Liver (tissue), 9 donors: Measurements from ENCODE around the gene GXYLT1. TPM values are rescaled to one million over a fixed set of nuclear protein-coding genes. Genes with fewer than 3 reads are reported as not detected.

ENCODE experiments used
- DNase-seq: peaks from one replicate; pipeline ENCODE4 v3.0.0-alpha.2; 2017; ENCODE audit warnings: low spot score
- H3K27ac ChIP-seq, 2 donors: one replicate each; pipeline ENCODE4 v1.7.0; 2013; ENCODE audit warnings: inconsistent platforms in 2 of 2, low read length in 2 of 2, control low read depth in 1 of 2, low read depth in 1 of 2, mild to moderate bottlenecking in 1 of 2
- H3K27me3 ChIP-seq, 4 donors: one replicate each; pipeline versions ENCODE4 v1.6.1 to v1.7.0; 2013; ENCODE audit warnings: low read length in 3 of 4, inconsistent platforms in 1 of 4, mild to moderate bottlenecking in 1 of 4, moderate library complexity in 1 of 4; ENCODE audit not compliant: control insufficient read depth in 4 of 4, insufficient read depth in 4 of 4
- H3K36me3 ChIP-seq, 4 donors: one replicate each; pipeline versions ENCODE4 v1.6.1 to v1.7.0; 2013; ENCODE audit warnings: low read length in 3 of 4, mild to moderate bottlenecking in 3 of 4, low read depth in 1 of 4, moderate library complexity in 1 of 4; ENCODE audit not compliant: control insufficient read depth in 4 of 4, insufficient read depth in 3 of 4
- H3K4me1 ChIP-seq, 4 donors: one replicate each; pipeline versions ENCODE4 v1.6.1 to v1.7.0; 2013; ENCODE audit warnings: low read length in 3 of 4, mild to moderate bottlenecking in 3 of 4, moderate library complexity in 1 of 4; ENCODE audit not compliant: control insufficient read depth in 4 of 4, insufficient read depth in 4 of 4
- H3K4me3 ChIP-seq, 3 donors: one replicate each; pipeline versions ENCODE4 v1.6.1 to v1.7.0; 2013; ENCODE audit warnings: low read length in 3 of 3, control low read depth in 1 of 3, low read depth in 1 of 3, mild to moderate bottlenecking in 1 of 3
- H3K9ac ChIP-seq, 2 donors: one replicate each; pipeline ENCODE4 v1.7.0; 2013; ENCODE audit warnings: low read length in 2 of 2, mild to moderate bottlenecking in 2 of 2, moderate library complexity in 2 of 2, control low read depth in 1 of 2, low read depth in 1 of 2
- H3K9me3 ChIP-seq, 4 donors: one replicate each; pipeline versions ENCODE4 v1.6.1 to v1.7.0; 2013; ENCODE audit warnings: low read length in 3 of 4; ENCODE audit not compliant: control insufficient read depth in 4 of 4
- EGR1 ChIP-seq, 2 donors: IDR thresholded peaks; 2 replicates each; pipeline ENCODE4 v1.6.1; 2016 to 2018; ENCODE audit warnings: antibody characterized with exemption in 2 of 2, low read depth in 2 of 2
- FOXA1 ChIP-seq: IDR thresholded peaks from 2 replicates; pipeline ENCODE4 v1.6.1; 2016; ENCODE audit warnings: antibody characterized with exemption
- FOXA2 ChIP-seq: IDR thresholded peaks from 2 replicates; pipeline ENCODE4 v1.6.1; 2016; ENCODE audit warnings: antibody characterized with exemption
- GABPA ChIP-seq, 2 donors: IDR thresholded peaks in 1 of 2; conservative IDR thresholded peaks in 1 of 2; 2 replicates each; pipeline ENCODE4 v1.6.1; 2016; ENCODE audit warnings: antibody characterized with exemption in 2 of 2, mild to moderate bottlenecking in 1 of 2, moderate library complexity in 1 of 2
- HNF4A ChIP-seq, 2 donors: conservative IDR thresholded peaks; 2 replicates each; pipeline ENCODE4 v1.6.1; 2016; ENCODE audit warnings: antibody characterized with exemption in 2 of 2, mild to moderate bottlenecking in 2 of 2
- HNF4G ChIP-seq: IDR thresholded peaks from 2 replicates; pipeline ENCODE4 v1.6.1; 2016; ENCODE audit warnings: antibody characterized with exemption
- JUND ChIP-seq, 2 donors: IDR thresholded peaks; 2 replicates each; pipeline ENCODE4 v1.6.1; 2016; ENCODE audit warnings: antibody characterized with exemption in 2 of 2
- NR2F2 ChIP-seq: IDR thresholded peaks from 2 replicates; pipeline ENCODE4 v1.6.1; 2016; ENCODE audit warnings: antibody characterized with exemption
- RAD21 ChIP-seq, 2 donors: IDR thresholded peaks; 2 replicates each; pipeline ENCODE4 v1.6.1; 2016; ENCODE audit warnings: antibody characterized with exemption in 2 of 2, mild to moderate bottlenecking in 2 of 2
- RXRA ChIP-seq, 2 donors: IDR thresholded peaks; 2 replicates each; pipeline ENCODE4 v1.6.1; 2017 to 2018; ENCODE audit warnings: antibody characterized with exemption in 2 of 2, mild to moderate bottlenecking in 1 of 2
- SP1 ChIP-seq: IDR thresholded peaks from 2 replicates; pipeline ENCODE4 v1.6.1; 2018; ENCODE audit warnings: antibody characterized with exemption, mild to moderate bottlenecking
- TAF1 ChIP-seq: conservative IDR thresholded peaks from 2 replicates; pipeline ENCODE4 v1.6.1; 2016; ENCODE audit warnings: antibody characterized with exemption, mild to moderate bottlenecking
- YY1 ChIP-seq: IDR thresholded peaks from 2 replicates; pipeline ENCODE4 v1.6.1; 2016; ENCODE audit warnings: antibody characterized with exemption, mild to moderate bottlenecking
- WGBS: extraction: QIAGEN DNeasy Blood & Tissue Kit; methylation state at CpG from one replicate; pipeline ENCODE4 v1.1.7; 2013; 5-methylcytosine and 5-hydroxymethylcytosine counted together
- polyA plus RNA-seq, 2 donors: library from polyadenylated mRNA; stranded (reverse) in 1 of 2; unstranded in 1 of 2; fragments of 200-250 nt in 1 of 2; fragments of >200 nt in 1 of 2; fragmentation: Nextera tagmentation in 1 of 2; extraction: Ambion mirVana in 1 of 2; gene quantifications; one replicate each; pipeline versions ENCODE4 v1.2.1 to v1.2.3, GENCODE V29; 2013 to 2015
- total RNA-seq, 2 donors: library from RNA; depleted of rRNA; stranded (reverse); fragments of >200 nt; gene quantifications; one replicate each; pipeline ENCODE4 v1.2.3, GENCODE V29; 2014
- TF ChIP-seq, protein P1 (sequence below): IDR thresholded peaks from 2 replicates; pipeline ENCODE4 v1.6.1; 2016; ENCODE audit warnings: antibody characterized with exemption
- TF ChIP-seq, protein P2 (sequence below): IDR thresholded peaks from 2 replicates; pipeline ENCODE4 v1.6.1; 2016; ENCODE audit warnings: antibody characterized with exemption
- TF ChIP-seq, protein P3 (sequence below): IDR thresholded peaks from 2 replicates; pipeline ENCODE4 v1.6.1; 2016; ENCODE audit warnings: antibody characterized with exemption, mild to moderate bottlenecking
- TF ChIP-seq, protein P4 (sequence below): IDR thresholded peaks from 2 replicates; pipeline ENCODE4 v1.6.1; 2016; ENCODE audit warnings: antibody characterized with exemption
- TF ChIP-seq, protein P5 (sequence below): fragments of 150-350 bp; IDR thresholded peaks from 2 replicates; pipeline ENCODE4 v1.5.1; 2017; ENCODE audit warnings: improper control_type of control experiment, low read depth, low read length; ENCODE audit not compliant: missing input control
- donor health status: healthy.
- donor health status: healthy.
- donor health status: healthy.
- donor health status: healthy.
- donor health status: healthy.

Gene GXYLT1
- total and polyA plus RNA-seq, 4 donors, result 2.8 to 13.7 (median 7.6) TPM

DNA sequence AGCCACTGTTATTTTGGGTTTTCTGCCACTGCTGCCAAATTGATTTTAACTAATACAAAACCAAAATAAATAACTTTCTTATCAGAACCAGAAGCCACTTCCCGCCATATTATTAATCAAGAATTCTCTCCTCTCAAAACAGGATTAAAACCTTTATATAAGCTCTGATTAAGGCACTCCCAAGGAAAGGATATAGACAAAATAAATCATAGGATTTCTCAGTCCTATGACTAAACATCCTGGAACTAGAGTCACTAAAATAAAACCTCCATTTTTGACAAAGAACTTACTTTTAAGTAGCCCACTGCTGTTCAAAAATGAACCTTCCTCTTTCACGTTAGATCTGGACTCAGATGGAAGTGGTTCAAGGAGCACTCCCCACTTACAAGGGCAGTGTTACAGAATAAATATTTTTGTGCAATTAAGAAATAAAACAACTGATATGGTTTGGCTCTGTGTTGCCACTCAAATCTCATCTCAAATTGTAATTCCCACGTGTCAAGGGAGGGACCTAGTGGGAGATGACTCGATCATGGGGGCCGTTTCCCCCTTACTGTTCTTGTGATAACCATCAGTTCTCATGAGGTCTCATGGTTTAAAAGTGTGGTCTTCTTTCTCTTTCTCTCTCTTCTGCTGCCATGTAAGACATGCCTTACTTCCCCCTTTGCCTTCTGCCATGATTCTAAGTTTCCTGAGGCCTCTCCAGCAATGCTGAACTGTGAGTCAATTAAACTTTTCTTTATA lies 26.4 kb downstream of the GXYLT1 start:
- 90% methylated on average over 5 of the region's 5 CpGs for WGBS
- TF ChIP-seq RAD21 (IDR thresholded peaks at IDR 0.05) (no peak), HNF4A (conservative IDR thresholded peaks at IDR 0.05) (no peak), YY1 (no peak), TAF1 (no peak), SP1 (no peak), NR2F2 (no peak), GABPA (IDR thresholded peaks at IDR 0.05 in 1 of 2, conservative IDR thresholded peaks at IDR 0.05 in 1 of 2) (no peak), FOXA1 (no peak), FOXA2 (no peak), RXRA (IDR thresholded peaks at IDR 0.05) (no peak), JUND (IDR thresholded peaks at IDR 0.05) (no peak), HNF4G (no peak), EGR1 (IDR thresholded peaks at IDR 0.05; ENCODE audit: low read depth in 2 of 2) (no peak)
- TF ChIP-seq, protein P1, sequence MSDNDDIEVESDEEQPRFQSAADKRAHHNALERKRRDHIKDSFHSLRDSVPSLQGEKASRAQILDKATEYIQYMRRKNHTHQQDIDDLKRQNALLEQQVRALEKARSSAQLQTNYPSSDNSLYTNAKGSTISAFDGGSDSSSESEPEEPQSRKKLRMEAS, result no peak
- TF ChIP-seq, protein P2, sequence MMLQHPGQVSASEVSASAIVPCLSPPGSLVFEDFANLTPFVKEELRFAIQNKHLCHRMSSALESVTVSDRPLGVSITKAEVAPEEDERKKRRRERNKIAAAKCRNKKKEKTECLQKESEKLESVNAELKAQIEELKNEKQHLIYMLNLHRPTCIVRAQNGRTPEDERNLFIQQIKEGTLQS, result no peak
- TF ChIP-seq, protein P3, sequence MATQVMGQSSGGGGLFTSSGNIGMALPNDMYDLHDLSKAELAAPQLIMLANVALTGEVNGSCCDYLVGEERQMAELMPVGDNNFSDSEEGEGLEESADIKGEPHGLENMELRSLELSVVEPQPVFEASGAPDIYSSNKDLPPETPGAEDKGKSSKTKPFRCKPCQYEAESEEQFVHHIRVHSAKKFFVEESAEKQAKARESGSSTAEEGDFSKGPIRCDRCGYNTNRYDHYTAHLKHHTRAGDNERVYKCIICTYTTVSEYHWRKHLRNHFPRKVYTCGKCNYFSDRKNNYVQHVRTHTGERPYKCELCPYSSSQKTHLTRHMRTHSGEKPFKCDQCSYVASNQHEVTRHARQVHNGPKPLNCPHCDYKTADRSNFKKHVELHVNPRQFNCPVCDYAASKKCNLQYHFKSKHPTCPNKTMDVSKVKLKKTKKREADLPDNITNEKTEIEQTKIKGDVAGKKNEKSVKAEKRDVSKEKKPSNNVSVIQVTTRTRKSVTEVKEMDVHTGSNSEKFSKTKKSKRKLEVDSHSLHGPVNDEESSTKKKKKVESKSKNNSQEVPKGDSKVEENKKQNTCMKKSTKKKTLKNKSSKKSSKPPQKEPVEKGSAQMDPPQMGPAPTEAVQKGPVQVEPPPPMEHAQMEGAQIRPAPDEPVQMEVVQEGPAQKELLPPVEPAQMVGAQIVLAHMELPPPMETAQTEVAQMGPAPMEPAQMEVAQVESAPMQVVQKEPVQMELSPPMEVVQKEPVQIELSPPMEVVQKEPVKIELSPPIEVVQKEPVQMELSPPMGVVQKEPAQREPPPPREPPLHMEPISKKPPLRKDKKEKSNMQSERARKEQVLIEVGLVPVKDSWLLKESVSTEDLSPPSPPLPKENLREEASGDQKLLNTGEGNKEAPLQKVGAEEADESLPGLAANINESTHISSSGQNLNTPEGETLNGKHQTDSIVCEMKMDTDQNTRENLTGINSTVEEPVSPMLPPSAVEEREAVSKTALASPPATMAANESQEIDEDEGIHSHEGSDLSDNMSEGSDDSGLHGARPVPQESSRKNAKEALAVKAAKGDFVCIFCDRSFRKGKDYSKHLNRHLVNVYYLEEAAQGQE, result no peak
- TF ChIP-seq, protein P4, sequence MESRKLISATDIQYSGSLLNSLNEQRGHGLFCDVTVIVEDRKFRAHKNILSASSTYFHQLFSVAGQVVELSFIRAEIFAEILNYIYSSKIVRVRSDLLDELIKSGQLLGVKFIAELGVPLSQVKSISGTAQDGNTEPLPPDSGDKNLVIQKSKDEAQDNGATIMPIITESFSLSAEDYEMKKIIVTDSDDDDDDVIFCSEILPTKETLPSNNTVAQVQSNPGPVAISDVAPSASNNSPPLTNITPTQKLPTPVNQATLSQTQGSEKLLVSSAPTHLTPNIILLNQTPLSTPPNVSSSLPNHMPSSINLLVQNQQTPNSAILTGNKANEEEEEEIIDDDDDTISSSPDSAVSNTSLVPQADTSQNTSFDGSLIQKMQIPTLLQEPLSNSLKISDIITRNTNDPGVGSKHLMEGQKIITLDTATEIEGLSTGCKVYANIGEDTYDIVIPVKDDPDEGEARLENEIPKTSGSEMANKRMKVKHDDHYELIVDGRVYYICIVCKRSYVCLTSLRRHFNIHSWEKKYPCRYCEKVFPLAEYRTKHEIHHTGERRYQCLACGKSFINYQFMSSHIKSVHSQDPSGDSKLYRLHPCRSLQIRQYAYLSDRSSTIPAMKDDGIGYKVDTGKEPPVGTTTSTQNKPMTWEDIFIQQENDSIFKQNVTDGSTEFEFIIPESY, result no peak
- TF ChIP-seq, protein P5, sequence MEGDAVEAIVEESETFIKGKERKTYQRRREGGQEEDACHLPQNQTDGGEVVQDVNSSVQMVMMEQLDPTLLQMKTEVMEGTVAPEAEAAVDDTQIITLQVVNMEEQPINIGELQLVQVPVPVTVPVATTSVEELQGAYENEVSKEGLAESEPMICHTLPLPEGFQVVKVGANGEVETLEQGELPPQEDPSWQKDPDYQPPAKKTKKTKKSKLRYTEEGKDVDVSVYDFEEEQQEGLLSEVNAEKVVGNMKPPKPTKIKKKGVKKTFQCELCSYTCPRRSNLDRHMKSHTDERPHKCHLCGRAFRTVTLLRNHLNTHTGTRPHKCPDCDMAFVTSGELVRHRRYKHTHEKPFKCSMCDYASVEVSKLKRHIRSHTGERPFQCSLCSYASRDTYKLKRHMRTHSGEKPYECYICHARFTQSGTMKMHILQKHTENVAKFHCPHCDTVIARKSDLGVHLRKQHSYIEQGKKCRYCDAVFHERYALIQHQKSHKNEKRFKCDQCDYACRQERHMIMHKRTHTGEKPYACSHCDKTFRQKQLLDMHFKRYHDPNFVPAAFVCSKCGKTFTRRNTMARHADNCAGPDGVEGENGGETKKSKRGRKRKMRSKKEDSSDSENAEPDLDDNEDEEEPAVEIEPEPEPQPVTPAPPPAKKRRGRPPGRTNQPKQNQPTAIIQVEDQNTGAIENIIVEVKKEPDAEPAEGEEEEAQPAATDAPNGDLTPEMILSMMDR, result no peak

More for the DNA sequence above, 26.4 kb downstream of the GXYLT1 start:
- H3K27ac ChIP-seq, result no peak overlapping the region
- no peaks in the 10 kb centered on the region for H3K4me1 ChIP-seq
- H3K36me3 ChIP-seq, result peaks cover 0 to 7% (median 3%) of the 10 kb centered on the region in 4 donors
- H3K4me3 ChIP-seq, result no peak overlapping the region
- H3K27me3 ChIP-seq, result no peaks in the 10 kb centered on the region
- H3K9me3 ChIP-seq, result no peaks in the 10 kb centered on the region
- no peak for DNase-seq
- H3K9ac ChIP-seq, result no peak overlapping the region
